Stimulated activated CD4-positive, alpha-beta T cell treated with anti-CD3 and anti-CD28 coated beads, TNF-alpha, amount 100 ng/mL, for 48 hours (primary cell): ENCODE data around the gene TSSK2.

Experiments used
- DNase-seq, 3 donors: peaks; one replicate each; pipeline ENCODE4 v3.0.0-alpha.2; 2020; ENCODE audit warnings: low read depth in 3 of 3

TSSK2 gene

GRCh38 chr22:19106886-19107729 is 24.0 kb upstream of the TSSK2 start:
- DNase-seq: no peak

- no peak for DNase-seq
These were observed 23.4 kb upstream of the TSSK2 start for GRCh38 chr22:19107730-19108074.

DNA sequence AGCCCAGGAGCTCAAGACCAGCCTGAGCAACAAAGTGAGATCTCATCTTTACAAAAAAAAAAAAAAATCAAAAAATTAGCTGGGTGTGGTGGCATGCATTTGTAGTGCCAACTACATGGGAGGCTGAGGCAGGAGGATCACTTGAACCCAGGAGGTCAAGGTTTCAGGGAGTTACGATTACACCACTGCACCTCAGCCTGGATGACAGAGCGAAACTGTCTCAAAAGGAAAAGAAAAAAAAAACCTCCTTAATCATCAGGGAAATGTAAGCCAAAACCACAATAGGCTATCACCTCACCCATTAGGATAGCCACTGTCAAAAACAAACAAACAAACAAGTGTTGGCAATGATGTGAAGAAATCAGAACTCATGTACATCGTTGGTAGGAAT is 22.3 kb upstream of the TSSK2 start:
- DNase-seq: no peak

- DNase-seq: no peak
These were observed 21.7 kb upstream of the TSSK2 start for GRCh38 chr22:19109198-19110063.

DNA sequence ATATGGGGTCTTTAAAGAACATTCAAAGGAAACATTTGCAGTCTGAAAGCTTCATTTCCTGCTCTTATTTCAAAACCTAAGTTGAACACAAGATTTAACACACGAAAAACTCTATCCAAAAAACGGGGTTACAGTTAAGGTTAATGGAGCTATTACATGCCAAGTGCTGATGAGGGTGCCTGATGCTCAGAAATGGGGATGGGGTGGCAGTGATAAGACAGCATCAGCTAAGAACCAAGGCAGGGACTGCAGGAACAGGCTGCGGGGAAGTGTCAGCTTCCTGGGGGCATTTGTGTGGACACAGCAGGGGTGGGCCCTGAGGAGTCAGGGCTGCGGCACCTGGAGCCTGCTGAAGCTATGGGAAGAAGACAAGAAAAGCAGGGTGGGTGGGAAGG is 21.0 kb upstream of the TSSK2 start:
- DNase-seq: no peak

GRCh38 chr22:19110646-19111045 is 20.5 kb upstream of the TSSK2 start:
- DNase-seq: no peak

DNA sequence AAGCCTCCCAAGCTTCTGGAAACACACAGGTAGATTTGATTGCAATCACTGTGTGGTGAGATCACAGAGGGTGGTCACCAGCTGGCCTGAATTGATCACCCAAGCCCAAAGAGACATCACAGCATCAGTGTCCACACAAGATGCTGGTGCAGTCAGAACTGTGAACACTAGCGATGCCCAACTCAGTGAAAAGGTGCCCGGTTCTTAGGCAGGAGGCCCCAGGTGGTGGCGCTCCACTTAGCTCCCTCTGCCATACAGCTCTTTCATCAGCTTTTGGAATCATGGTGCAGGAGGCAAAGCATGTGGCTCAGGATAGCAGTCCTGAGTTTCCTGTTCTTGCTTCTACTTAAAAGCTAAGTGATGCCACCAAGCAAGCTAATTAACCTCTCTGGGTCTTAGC is 20.0 kb upstream of the TSSK2 start:
- DNase-seq: no peak

- no peak for DNase-seq
These were observed 19.5 kb upstream of the TSSK2 start for GRCh38 chr22:19111584-19111983.

- no peak for DNase-seq
These were observed 17.7 kb upstream of the TSSK2 start for GRCh38 chr22:19113429-19113828.

- no peak for DNase-seq
These were observed 16.0 kb upstream of the TSSK2 start for GRCh38 chr22:19114984-19115552.

DNA sequence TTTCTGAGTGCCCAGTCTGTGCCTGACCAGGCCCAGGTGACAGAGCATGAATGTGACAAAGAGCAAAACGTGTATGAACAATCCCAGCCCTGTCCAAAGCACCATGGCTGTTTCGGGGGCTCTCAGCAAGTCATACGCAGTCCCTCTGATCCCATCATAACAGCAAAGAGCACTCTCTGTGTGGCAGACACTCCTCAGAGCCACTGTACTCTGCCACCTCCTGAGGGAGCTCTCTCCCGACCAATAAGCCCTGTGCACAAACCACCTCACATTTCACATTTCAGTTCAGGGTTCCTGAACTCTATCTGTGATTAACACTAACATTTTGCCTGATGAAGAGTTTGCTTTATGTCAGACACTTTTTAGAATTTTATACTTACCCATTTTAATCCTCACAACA is 15.5 kb upstream of the TSSK2 start:
- DNase-seq: no peak

DNA sequence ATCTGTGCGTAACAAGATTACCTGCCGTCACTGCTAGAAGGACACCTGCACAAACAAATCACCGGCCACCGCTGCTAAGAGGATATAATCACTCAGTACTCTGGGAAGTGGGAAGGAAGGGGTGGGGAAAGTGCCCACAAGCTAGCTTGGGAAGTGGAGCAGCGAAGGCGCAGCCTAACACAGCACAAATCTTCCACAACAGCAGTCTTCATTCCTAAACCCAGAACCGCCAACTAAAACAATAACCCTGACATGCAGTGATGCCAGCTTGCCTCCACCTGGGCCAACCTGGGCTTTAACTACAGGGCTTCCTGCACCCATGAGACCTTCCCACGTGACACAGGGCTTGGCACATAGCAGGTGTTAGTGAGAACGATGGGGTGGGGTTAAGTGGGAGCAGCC is 14.0 kb upstream of the TSSK2 start:
- DNase-seq: no peak

DNA sequence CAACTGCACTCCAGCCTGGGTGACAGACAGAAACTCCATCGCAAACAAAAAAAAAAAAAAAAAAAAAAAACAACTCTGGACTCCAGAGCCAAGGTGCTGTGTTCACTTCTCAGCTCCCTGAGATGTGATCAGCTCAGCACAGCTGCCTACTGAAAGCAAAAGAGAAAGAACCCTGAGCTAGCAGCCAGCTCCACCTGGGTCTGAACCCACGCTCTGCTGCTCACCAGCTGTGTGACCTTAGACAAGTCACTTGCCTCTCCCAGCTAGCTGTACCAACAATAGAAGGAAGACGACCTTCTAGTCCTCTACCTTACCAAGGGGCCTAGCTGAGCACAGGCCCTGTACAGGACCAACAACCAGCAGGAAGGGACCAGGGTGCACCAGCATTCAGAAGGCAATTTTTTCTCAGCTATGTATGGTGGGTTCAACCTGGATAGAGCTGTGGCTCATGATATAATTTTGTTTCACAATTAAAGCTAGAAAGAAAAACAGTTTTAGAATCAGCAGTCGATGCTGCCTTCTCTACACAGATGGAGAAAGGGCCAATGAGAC is 12.7 kb upstream of the TSSK2 start:
- DNase-seq: peak in 1 of 3 donors; percentile 10

GRCh38 chr22:19119949-19120348 is 11.2 kb upstream of the TSSK2 start:
- DNase-seq: no peak

GRCh38 chr22:19120829-19121630 is 10.1 kb upstream of the TSSK2 start:
- DNase-seq: no peak

- peak in 1 of 3 donors; percentile 12 for DNase-seq
These were observed 9.4 kb upstream of the TSSK2 start for GRCh38 chr22:19121631-19122142.

- peak; percentile 93 to 98 (median 94) for DNase-seq
These were observed 8.9 kb upstream of the TSSK2 start, which contains the start of gene DGCR2 for GRCh38 chr22:19122143-19122751. Gene DGCR2, minus strand, starts transcription at chr22:19122412. Its CDS starts 206 bp downstream, at chr22:19122206.

GRCh38 chr22:19122752-19123492 is 8.2 kb upstream of the TSSK2 start:
- no peak for DNase-seq

GRCh38 chr22:19123936-19124335 is 7.2 kb upstream of the TSSK2 start:
- no peak for DNase-seq

- DNase-seq: no peak
These were observed 6.7 kb upstream of the TSSK2 start for GRCh38 chr22:19124377-19124776.
